GM12891 (cell line): ENCODE results near the gene GAK.
A peak's percentile ranks its signal among the peaks of the same experiment; 100 is the strongest.
"Not testable (repeated sequence)": the region's sequence is repeated elsewhere in the genome, so short reads cannot be mapped to it uniquely, and the experiment has no call there.

ENCODE experiments used
- DNase-seq: peaks from one replicate; pipeline ENCODE4 v3.0.0; 2011; ENCODE audit warnings: low spot score; ENCODE audit not compliant: insufficient read length
- FAIRE-seq: peaks from 2 replicates; lab custom pipeline; 2011; peaks lifted over from hg19 to GRCh38; lab: Jason Lieb, UNC
- PAX5 ChIP-seq: IDR thresholded peaks from 2 replicates; pipeline ENCODE4 v1.6.1; 2011; ENCODE audit warnings: low read length, moderate library complexity, mild to moderate bottlenecking; ENCODE audit not compliant: insufficient read depth, severe bottlenecking
- POLR2A ChIP-seq: IDR thresholded peaks from 2 replicates; pipeline ENCODE4 v1.6.1; 2011; ENCODE audit warnings: low read depth, low read length, control low read depth
- POLR2AphosphoS5 ChIP-seq: IDR thresholded peaks from 2 replicates; pipeline ENCODE4 v1.6.1; 2011; ENCODE audit warnings: low read depth, low read length, control low read depth
- POU2F2 ChIP-seq: IDR thresholded peaks from 2 replicates; pipeline ENCODE4 v1.6.1; 2011; ENCODE audit warnings: low read depth, mild to moderate bottlenecking, control low read depth, low read length, moderate library complexity
- SPI1 ChIP-seq: IDR thresholded peaks from 2 replicates; pipeline ENCODE4 v1.6.1; 2011; ENCODE audit warnings: low read depth, low read length, control low read depth
- TAF1 ChIP-seq: IDR thresholded peaks from 2 replicates; pipeline ENCODE4 v1.6.1; 2011; ENCODE audit warnings: low read depth, low read length, control low read depth

The GAK gene

DNA sequence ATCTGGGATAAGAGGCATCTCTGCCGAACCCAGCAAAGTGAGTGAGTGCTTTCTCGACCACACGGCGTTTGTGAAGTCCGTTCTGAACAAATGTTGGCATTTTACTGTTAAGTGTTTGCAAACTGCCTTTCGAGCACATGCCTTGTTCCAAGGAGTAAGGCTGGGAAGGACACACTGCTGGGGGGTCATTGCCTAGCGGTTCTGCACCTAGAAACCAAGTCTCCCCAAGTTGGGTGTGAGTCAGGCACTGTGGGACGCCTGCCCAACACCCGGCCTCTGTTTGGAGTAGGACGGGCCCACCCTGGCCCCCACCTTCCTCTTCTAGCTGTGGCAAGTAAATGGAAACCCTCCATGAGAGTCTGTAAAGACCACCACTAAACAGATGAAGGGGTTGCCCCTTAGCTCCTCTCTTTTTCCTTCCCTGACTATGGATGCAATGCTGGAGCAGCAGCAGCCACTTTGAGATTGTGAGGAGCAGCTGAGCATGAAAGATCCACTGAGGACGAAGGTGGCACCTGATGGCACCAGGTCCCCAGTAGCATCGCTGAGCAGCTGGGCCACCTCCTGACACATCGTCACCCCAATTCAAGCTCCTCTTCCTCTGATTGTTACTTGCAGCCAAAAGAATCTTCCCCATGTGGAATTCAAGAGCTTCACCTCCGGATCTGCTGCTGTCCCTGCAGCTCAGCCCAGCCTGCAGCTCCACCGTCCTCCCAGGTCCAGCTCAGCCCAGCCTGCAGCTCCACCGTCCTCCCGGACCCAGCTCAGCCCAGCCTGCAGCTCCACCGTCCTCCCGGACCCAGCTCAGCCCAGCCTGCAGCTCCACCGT, 112.5 kb downstream of the GAK start:
- no peak for TF ChIP-seq PAX5
- no peak for TF ChIP-seq POU2F2
- TF ChIP-seq SPI1: no peak
- TF ChIP-seq POLR2AphosphoS5: no peak
- TF ChIP-seq TAF1: no peak
- no peak for TF ChIP-seq POLR2A

DNA sequence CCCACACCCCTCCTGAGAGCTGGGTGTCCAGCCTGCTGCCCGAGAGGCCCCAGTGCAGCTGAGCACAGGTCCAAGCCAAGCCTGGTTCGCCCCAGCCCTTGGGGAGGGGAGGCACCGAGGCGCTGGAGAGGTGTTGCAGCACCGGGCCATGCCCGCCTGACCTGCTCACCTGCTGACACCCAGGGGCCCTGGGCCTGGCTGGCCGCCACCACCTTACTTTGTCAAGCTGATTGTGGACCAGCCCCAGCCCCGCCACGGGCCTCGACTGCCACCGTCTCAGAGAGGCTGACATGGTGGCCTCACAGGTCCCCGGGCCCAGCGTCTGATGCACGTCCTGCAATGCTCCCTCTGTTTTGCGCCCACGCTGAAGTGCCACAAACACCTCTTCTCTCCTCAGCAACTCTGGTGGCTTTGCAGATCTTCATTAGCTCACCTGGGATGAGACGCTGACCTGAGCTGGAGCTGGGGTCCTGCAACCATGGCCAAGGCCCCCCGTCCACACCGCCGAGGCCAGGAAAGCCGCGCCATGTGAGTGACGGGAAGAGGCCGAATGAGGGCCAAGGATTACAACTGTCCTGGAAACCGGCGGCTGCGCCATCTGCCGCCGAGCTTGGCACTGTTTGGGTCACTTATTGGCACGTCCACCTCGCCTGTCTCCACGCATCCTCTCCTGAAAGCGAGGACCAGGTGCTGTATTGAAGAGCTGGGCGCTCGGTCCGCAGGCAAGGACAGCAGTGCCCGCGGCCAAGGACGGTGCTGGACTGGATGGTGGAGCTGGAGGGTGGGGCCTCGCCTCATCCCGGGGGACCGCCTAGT, 113.8 kb downstream of the GAK start:
- TF ChIP-seq TAF1 (no peak), POLR2A (no peak), SPI1 (no peak)
- FAIRE-seq: no peak
- DNase-seq: no peak

More for the DNA sequence above, 112.5 kb downstream of the GAK start:
- no peak for DNase-seq
- no peak for FAIRE-seq

GRCh38 chr4:815464-816146, 116.5 kb downstream of the GAK start:
- no peak for DNase-seq
- no peak for FAIRE-seq
- TF ChIP-seq POLR2A (no peak), POU2F2 (no peak), PAX5 (no peak), TAF1 (no peak), SPI1 (no peak), POLR2AphosphoS5 (no peak)

DNA sequence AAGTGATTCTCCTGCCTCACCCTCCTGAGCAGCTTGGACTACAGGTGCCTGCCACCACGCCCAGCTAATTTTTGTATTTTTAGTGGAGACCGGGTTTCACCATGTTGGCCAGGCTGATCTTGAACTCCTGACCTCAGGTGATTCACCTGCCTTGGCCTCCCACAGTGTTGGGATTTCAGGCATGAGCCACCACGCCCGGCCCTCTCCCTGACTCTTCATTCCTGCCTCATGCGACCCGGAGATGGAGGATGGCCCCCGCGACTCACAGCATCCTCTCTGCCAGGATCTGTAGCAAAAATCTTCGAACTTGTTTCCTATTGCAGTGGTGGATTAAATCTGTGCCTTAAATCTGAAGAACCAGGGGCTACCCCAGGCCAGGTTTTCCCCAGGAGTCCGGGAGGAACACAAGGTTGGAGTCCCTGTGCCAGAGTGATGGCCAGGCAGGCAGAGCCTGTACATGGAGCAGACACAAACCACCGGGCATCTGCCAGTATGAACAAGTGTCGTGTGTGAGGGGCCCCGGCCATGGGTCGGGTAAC, 117.7 kb downstream of the GAK start:
- no peak for TF ChIP-seq POLR2AphosphoS5
- FAIRE-seq (no peak), DNase-seq (no peak)

- TF ChIP-seq POLR2A (no peak), SPI1 (peak; percentile 24; the same call in 1 of the 2 replicates)
- FAIRE-seq (no peak), DNase-seq (no peak)
Measured at GRCh38 chr4:813900-814299, 118.2 kb downstream of the GAK start.

DNA sequence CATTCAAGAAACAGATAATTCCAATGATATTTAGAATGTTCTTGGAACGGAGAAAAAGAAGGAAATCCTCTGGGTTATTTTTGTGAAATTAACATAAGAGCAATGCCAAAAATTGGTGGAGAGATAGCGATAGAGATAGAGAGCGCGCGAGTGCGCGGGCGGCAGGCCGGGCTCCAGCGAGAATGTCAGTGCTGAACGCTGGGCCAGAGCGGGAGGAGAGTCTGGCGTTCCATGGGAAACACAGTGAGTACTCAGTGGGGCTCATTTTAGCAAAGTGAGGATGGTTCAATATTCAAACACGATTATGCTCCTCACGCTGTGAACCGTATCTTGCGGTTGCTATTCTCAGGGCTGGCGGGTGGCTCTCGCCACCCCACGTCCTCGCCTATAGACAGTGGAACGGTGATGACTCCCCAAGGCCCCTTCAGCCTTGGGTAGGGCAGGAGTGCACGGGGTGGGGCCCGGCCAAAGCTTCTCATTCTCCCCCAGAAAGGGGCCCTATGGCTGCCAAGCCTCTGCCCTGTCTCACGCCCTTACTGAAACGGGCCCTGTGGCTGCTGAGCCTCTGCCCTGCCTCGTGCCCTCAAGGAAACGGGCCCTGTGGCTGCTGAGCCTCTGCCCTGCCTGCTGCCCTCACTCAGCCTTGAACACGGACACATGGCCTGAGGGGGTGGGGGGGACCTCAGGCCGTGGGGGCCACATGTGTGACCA, 123.1 kb downstream of the GAK start:
- TF ChIP-seq SPI1 (no peak), POLR2A (no peak), TAF1 (no peak), PAX5 (no peak), POLR2AphosphoS5 (no peak), POU2F2 (no peak)
- no peak for DNase-seq
- FAIRE-seq: no peak

GRCh38 chr4:807792-808191, 124.3 kb downstream of the GAK start:
- FAIRE-seq (no peak), DNase-seq (no peak)
- TF ChIP-seq TAF1 (no peak), POLR2AphosphoS5 (no peak), PAX5 (no peak), POU2F2 (no peak), SPI1 (no peak), POLR2A (no peak)

DNA sequence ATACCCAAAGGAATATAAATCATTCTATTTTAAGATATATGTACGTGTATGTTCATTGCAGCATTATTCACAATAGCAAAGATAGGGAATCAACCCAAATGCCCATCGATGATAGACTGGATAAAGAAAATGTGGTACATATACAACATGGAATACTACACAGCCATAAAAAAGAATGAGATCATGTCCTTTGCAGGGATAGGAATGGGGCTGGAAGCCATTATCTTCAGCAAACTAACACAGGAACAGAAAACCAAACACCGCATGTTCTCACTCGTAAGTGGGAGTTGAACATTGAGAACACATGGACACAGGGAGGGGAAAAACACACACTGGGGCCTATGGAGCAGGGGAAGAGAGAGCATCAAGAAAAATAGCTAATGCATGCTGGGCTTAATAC, 125.1 kb downstream of the GAK start:
- not testable (repeated sequence) for FAIRE-seq, DNase-seq

- FAIRE-seq: no peak
- DNase-seq: no peak
- TF ChIP-seq POU2F2: no peak
- TF ChIP-seq POLR2A: no peak
- TF ChIP-seq PAX5: no peak
- no peak for TF ChIP-seq TAF1
- TF ChIP-seq SPI1: no peak
- TF ChIP-seq POLR2AphosphoS5: no peak
Measured at GRCh38 chr4:804804-805203, 127.3 kb downstream of the GAK start.
